PC-9 (cell line): ENCODE results near the gene MPST. TPM values are rescaled to one million over a fixed set of nuclear protein-coding genes. Genes with fewer than 3 reads are reported as not detected.

ENCODE experiments used
- BruUV-seq: library from RNA; stranded (reverse); fragments of 400-500 nt; replicated peaks from 2 replicates; lab custom pipeline; 2021; lab: Mats Ljungman, UMichigan
- CTCF ChIA-PET: fragments of 300-600 bp; sonication (Branson Sonifier 250); formaldehyde crosslinking; loops from one replicate; lab custom pipeline; 2022; ENCODE audit warnings: antibody characterized with exemption; lab: Charles Lee
- POLR2A ChIA-PET: fragments of 300-600 bp; sonication (Branson Sonifier 250); formaldehyde crosslinking; loops from one replicate; lab custom pipeline; 2022; ENCODE audit warnings: antibody characterized with exemption; ENCODE audit not compliant: unreplicated experiment; lab: Charles Lee
- DNase-seq, 2 experiments: peaks; one replicate each; pipeline versions ENCODE4 v3.0.0 to v3.0.0-alpha.2; 2015 to 2022; ENCODE audit warnings: mixed read lengths in 1 of 2
- H2AFZ ChIP-seq: fragments of 200-600 bp; sonication (generic); 2 replicates; pipeline ENCODE4 v1.8.1; 2017; ENCODE audit warnings: antibody characterized with exemption
- H3F3A ChIP-seq: fragments of 200-600 bp; sonication (generic); 2 replicates; pipeline ENCODE4 v1.8.1; 2017; ENCODE audit warnings: antibody characterized with exemption, mild to moderate bottlenecking, low read depth; ENCODE audit not compliant: insufficient read depth
- H3K27ac ChIP-seq: fragments of 200-600 bp; sonication (generic); 2 replicates; pipeline ENCODE4 v1.6.1; 2016; ENCODE audit warnings: mixed run types
- H3K27me3 ChIP-seq: fragments of 200-600 bp; sonication (generic); 2 replicates; pipeline ENCODE4 v1.6.1; 2016; ENCODE audit warnings: low read depth, mixed run types; ENCODE audit not compliant: insufficient read depth
- H3K36me3 ChIP-seq: fragments of 200-600 bp; sonication (generic); 2 replicates; pipeline ENCODE4 v1.6.1; 2016; ENCODE audit warnings: low read depth, mixed run types
- H3K4me1 ChIP-seq: fragments of 200-600 bp; sonication (generic); replicated peaks from 2 replicates; pipeline ENCODE4 v1.6.1; 2016; ENCODE audit warnings: mixed run types; ENCODE audit not compliant: insufficient read depth
- H3K4me2 ChIP-seq: fragments of 200-600 bp; sonication (generic); 2 replicates; pipeline ENCODE4 v1.6.1; 2017; ENCODE audit warnings: mixed run types
- H3K4me3 ChIP-seq: fragments of 200-600 bp; sonication (generic); 2 replicates; pipeline ENCODE4 v1.6.1; 2016; ENCODE audit warnings: mixed run types
- H3K79me2 ChIP-seq: fragments of 200-600 bp; sonication (generic); 2 replicates; pipeline ENCODE4 v1.6.1; 2017; ENCODE audit warnings: low read depth, mixed run types
- H3K9me2 ChIP-seq: fragments of 200-600 bp; sonication (generic); 2 replicates; pipeline ENCODE4 v1.8.1; 2017; ENCODE audit warnings: mild to moderate bottlenecking; ENCODE audit not compliant: insufficient read depth
- H3K9me3 ChIP-seq: fragments of 200-600 bp; sonication (generic); 2 replicates; pipeline ENCODE4 v1.8.1; 2016; ENCODE audit warnings: low read depth; ENCODE audit not compliant: insufficient read depth
- H4K20me1 ChIP-seq: fragments of 200-600 bp; sonication (generic); 2 replicates; pipeline ENCODE4 v1.8.1; 2017; ENCODE audit not compliant: insufficient read depth
- CTCF ChIP-seq: fragments of 200-600 bp; sonication (generic); conservative IDR thresholded peaks from 2 replicates; pipeline ENCODE4 v1.6.1; 2017; ENCODE audit warnings: mixed run types, antibody characterized with exemption, mild to moderate bottlenecking, moderate library complexity
- EZH2 ChIP-seq: fragments of 200-600 bp; sonication (generic); IDR thresholded peaks from 2 replicates; pipeline ENCODE4 v1.8.0; 2017; ENCODE audit warnings: antibody characterized with exemption, low read depth
- intact Hi-C: fragments of 100-400 bp; cut with micrococcal nuclease; formaldehyde crosslinking; loops from one replicate; pipeline ENCODE4 v1.10.0; 2022; ENCODE audit not compliant: unreplicated experiment
- total RNA-seq: library from RNA; stranded (reverse); gene quantifications from 2 replicates; pipeline ENCODE4 v1.2.3, GENCODE V29; 2021

MPST gene
- total RNA-seq, 1 experiment from 2014 or later = 75.9 TPM

- Histone ChIP-seq H3K27me3 (no peaks in the 10 kb centered on the region), H3K4me3 (no peak overlapping the region), H3F3A (peaks cover 10% of the 10 kb centered on the region), H3K27ac (no peak overlapping the region), H3K9me3 (no peaks in the 10 kb centered on the region), H3K79me2 (peaks cover 5% of the 10 kb centered on the region), H3K4me2 (no peak overlapping the region), H3K36me3 (peaks cover 12% of the 10 kb centered on the region; the same call in 1 of the 2 replicates), H4K20me1 (no peaks in the 10 kb centered on the region), H2AFZ (no peak overlapping the region), H3K4me1 (peaks cover 6% of the 10 kb centered on the region), H3K9me2 (no peaks in the 10 kb centered on the region)
- BruUV-seq = no TSS peak
- DNase-seq = no peak
- intact Hi-C loops = no loop called here
- TF ChIP-seq CTCF (no peak), EZH2 (no peak)
- POLR2A ChIA-PET = no interaction called here
- CTCF ChIA-PET = interaction anchor here (0.6 kb wide), 1 partner anchor 263 kb away, joined by 3 read pairs; no protein-coding TSS in a partner anchor
Observed at GRCh38 chr22:37026325-37026724, 6.8 kb downstream of the MPST start.

- no peaks in the 10 kb centered on the region for H3K79me2 ChIP-seq
- peaks cover 19% of the 10 kb centered on the region for H3K4me1 ChIP-seq
- TF ChIP-seq EZH2 (no peak), CTCF (no peak)
- no peaks in the 10 kb centered on the region for H3K27me3 ChIP-seq
- no peaks in the 10 kb centered on the region for H4K20me1 ChIP-seq
- H3K27ac ChIP-seq = no peak overlapping the region
- no peak overlapping the region for H3K4me3 ChIP-seq
- ChIA-PET POLR2A (no interaction called here), CTCF (no interaction called here)
- intact Hi-C loops = no loop called here
- no peak for DNase-seq
- H3F3A ChIP-seq = peaks cover 23% of the 10 kb centered on the region
- no TSS peak for BruUV-seq
- H3K9me3 ChIP-seq = no peaks in the 10 kb centered on the region
- no peak overlapping the region for H2AFZ ChIP-seq
- no peak overlapping the region for H3K4me2 ChIP-seq
- no peaks in the 10 kb centered on the region for H3K9me2 ChIP-seq
- peaks cover 12% of the 10 kb centered on the region; the same call in 1 of the 2 replicates for H3K36me3 ChIP-seq
Observed at GRCh38 chr22:37027556-37027955, 8.0 kb downstream of the MPST start.

- TF ChIP-seq CTCF (no peak), EZH2 (no peak)
- POLR2A ChIA-PET = interaction anchor here (0.6 to 0.7 kb wide), 3 partner anchors 10 to 112 kb away, joined by 3 to 12 read pairs (median 4); partner anchors contain the start of genes MPST and TST
- no peak overlapping the region for H3K27ac ChIP-seq
- H3K36me3 ChIP-seq = peaks cover 12% of the 10 kb centered on the region; the same call in 1 of the 2 replicates
- no peaks in the 10 kb centered on the region for H3K9me3 ChIP-seq
- H4K20me1 ChIP-seq = no peaks in the 10 kb centered on the region
- H3K79me2 ChIP-seq = no peaks in the 10 kb centered on the region
- no peak overlapping the region for H3K4me2 ChIP-seq
- peaks cover 35% of the 10 kb centered on the region for H3F3A ChIP-seq
- intact Hi-C loops = no loop called here
- no peak for DNase-seq
- H3K27me3 ChIP-seq = no peaks in the 10 kb centered on the region
- no peak overlapping the region for H3K4me3 ChIP-seq
- CTCF ChIA-PET = no interaction called here
- H3K4me1 ChIP-seq = peaks cover 31% of the 10 kb centered on the region
- no peak overlapping the region for H2AFZ ChIP-seq
- H3K9me2 ChIP-seq = no peaks in the 10 kb centered on the region
- no TSS peak for BruUV-seq
Observed at GRCh38 chr22:37028692-37029674, 9.4 kb downstream of the MPST start.
